ENCODE data around the gene TANGO6.
"Not testable (repeated sequence)": the region's sequence is repeated elsewhere in the genome, so short reads cannot be mapped to it uniquely, and the experiment has no call there.

The TANGO6 gene

DNA sequence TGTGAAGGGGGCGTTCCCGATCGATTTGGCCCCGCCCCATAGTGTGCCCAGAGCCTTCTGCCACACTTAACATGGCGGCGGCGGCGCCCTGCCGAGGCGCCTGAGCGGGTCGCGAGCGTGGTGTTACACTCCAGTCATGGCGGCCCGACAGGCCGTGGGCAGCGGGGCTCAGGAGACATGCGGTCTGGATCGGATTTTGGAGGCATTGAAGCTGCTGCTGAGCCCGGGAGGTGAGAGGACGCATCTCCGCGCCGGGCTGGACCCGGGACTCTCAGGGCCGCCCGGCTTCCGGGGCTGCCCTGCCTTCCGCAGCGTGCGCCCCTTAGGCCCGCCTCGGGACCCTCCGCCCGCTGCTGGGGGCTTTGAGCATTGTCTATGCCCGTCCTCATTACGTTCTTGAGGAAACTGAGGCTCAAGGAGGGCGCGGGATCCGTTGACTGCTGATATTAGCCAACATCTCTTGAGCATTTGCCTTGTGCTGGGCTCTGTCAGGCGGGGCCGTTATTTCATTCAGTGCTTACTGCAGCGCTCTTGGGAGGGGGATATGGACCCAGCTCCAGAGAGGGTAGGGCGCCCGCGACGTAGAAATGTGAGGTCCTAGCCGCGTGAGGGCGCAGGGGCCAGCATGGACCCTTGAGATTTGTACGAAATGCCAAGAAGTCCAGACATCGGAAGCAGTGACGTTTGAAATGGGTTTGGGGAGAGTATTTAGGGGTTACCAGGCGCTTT is at the start of gene TANGO6:
Gene TANGO6, plus strand, starts transcription at position 50 of the 729 bp plus-strand sequence. Its CDS starts 87 bp downstream, at position 137.
- no peak for DNase-seq

- DNase-seq = no peak
These were observed 44.9 kb upstream of the TANGO6 start for GRCh38 chr16:68798398-68798797.

DNA sequence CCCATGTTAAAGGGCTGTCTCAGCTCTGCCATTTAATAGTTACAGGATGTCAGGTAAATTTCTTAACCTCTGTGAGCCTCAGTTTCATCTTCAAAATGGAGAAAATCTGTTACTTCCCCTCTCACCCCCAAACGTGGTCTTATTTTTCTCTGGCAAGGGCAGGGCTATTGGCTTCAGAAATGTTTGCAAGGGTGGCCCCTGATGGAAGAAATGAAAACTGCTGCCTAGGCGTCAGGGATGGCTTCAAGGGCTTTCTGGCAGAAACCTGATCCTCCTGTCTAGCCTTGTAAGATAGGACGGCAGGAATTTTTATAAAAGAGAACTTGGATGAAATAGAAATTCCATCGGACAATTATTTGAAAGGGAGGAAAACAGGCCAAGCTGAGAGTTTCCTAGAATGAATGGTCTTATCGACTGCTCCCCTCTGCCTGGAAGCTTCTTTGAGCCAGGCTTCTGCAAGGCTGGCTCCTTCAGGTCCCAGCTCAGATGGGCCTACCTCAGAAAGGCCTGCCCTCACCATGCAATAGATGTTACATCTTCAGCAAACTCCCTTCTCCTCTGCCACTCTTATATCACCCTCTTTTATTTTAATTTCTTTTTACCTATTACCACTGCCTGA is 43.0 kb upstream of the TANGO6 start:
- no peak for DNase-seq

DNA sequence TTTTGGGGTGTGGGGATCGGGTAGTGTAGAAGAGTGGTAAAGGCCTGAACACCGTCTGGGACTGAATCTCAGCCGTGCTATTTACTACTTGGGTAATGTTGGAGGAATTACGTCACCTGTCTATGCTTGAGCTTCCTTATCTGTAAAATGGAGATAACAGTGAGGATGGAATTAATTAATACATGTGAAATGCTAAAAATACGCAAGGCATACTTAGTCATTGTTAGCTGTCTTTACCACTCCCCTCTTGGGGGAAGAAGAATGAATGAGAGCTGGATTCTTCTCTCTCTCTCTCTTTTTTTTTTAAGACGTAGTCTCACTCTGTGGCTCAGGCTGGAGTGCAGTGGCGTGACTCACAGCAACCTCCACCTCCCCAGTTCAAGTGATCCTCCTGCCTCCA is 41.1 kb upstream of the TANGO6 start:
- DNase-seq = no peak

DNA sequence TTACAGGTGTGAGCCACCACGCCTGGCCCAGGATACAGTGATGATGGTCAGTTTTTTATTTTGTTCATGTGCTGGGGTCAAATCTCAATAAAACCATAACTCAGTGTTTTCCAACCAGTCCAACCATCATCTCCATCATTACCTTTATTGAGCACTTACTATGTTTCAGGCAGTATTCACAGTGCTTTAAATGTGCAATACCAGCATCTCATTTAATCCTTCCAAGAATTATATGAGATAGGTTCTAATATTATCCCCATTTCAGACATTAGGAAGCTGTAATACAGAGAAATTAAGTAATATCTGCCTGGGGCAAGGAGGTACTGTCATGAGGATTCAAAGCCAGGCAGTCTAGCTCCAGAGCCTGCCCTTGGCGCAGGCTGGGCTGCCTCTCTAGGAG is 36.9 kb upstream of the TANGO6 start:
- DNase-seq = no peak

DNA sequence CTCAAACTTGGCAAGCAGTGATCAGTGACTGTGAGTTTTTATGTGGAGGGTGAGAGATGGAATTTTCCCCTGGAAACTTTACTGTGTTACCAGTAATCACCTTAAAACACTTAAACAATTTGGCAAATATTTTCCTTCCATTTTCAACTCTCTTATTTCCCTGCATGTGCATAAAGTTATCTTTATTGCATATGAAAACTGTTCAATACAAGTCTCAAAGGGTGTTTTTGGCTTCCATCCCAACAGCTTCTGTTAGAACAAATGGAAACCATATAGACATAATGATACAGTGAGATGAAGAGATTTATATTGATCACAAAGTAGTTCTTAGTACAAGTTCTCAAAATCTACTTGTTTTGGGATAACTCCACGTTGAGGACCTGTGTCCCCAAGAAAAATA is 36.4 kb upstream of the TANGO6 start:
- DNase-seq = no peak

DNA sequence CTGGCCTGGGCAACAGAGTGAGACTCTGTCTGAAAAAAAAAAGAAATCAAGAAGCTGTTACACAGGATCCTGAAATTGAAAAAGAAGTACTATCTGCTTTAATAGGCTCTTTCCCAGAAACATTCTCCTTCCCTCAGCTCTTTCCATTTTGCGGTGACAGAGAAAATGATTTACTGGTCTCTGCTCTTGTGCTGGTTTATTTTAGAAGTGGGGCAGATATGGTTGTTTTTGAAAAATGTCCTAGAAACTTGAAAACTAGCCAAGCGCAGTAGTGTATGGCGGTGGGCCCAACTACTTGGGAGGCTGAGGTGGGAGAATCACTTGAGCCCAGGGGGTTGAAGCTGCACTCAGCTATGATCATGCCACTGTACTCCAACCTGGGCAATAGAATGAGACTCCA is 28.8 kb upstream of the TANGO6 start:
- DNase-seq = no peak

GRCh38 chr16:68823401-68824135 is 19.8 kb upstream of the TANGO6 start:
- DNase-seq = no peak

DNA sequence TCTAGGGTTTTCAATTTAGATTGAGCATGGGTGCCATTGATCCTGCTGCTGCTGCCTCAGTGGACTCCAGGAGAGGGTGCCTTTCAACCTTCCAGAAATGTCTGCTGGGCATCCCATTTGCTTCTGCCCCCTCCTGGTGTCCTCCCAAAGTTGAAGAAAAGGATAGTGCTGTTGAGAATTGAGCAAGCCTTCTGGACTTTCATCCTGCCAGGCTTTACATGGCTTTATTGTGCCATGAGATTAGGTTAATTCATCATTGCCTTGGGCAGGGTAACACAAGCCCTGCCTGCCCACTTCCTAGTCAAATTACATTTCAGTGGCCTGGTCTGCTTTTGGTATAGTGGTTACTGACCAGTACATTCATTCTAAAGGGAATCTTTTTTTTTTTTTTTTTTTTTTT is 17.9 kb upstream of the TANGO6 start:
- no peak for DNase-seq

- DNase-seq = no peak
These were observed 16.7 kb upstream of the TANGO6 start for GRCh38 chr16:68826652-68827051.

DNA sequence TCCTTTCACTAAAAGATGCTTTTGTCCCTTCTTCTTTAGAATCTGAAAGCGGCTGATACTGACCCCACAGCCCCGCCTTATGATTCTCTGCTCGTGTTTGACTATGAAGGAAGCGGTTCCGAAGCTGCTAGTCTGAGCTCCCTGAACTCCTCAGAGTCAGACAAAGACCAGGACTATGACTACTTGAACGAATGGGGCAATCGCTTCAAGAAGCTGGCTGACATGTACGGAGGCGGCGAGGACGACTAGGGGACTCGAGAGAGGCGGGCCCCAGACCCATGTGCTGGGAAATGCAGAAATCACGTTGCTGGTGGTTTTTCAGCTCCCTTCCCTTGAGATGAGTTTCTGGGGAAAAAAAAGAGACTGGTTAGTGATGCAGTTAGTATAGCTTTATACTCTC is 10.1 kb upstream of the TANGO6 start:
- no peak for DNase-seq

DNA sequence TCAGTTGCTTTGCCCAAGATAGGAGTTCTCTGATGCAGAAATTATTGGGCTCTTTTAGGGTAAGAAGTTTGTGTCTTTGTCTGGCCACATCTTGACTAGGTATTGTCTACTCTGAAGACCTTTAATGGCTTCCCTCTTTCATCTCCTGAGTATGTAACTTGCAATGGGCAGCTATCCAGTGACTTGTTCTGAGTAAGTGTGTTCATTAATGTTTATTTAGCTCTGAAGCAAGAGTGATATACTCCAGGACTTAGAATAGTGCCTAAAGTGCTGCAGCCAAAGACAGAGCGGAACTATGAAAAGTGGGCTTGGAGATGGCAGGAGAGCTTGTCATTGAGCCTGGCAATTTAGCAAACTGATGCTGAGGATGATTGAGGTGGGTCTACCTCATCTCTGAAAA is 8.8 kb upstream of the TANGO6 start:
- no peak for DNase-seq

- DNase-seq = no peak
These were observed 7.4 kb upstream of the TANGO6 start for GRCh38 chr16:68835970-68836369.

GRCh38 chr16:68839831-68840230 is 3.5 kb upstream of the TANGO6 start:
- no peak for DNase-seq

GRCh38 chr16:68842964-68843481 is 308 bp upstream of the TANGO6 start:
- DNase-seq = not testable (repeated sequence)

GRCh38 chr16:68844211-68844564 is 857 bp downstream of the TANGO6 start:
- DNase-seq = no peak

DNA sequence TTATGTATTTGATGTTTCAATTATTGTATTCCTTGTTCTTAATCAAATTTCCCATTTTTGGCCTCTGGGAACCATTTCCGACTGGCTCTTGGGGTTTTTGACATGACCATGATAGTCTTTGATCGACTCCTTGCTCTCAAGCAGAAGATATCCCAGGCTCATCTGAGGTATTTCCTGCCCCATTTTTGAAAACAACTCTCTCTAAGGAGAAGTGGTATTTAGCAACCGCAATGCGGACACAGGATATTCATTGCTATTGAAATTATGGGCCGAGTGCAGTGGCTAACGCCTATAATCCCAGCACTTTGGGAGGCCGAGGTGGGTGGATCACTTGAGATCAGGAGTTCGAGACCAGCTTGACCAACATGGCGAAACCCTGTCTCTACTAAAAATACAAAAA is 5.5 kb downstream of the TANGO6 start:
- DNase-seq = no peak

DNA sequence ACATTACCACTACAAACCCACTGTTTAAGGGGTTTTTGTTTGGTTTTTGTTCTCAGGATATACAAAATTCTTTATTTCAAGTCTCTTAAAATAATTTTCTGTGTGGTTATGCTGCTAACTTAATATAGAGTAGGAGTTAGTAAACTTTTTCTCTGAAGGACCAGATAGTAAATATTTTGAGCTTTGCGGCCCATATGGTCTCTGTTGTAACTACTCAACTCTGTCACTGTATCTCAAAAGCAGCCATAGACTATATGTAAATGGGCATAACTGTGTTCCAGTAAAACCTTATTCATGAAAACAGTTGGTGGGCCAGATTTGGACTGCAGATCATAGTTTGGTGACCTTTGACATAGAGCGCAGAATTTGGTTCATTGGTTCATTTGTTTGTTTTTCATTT is 7.2 kb downstream of the TANGO6 start:
- DNase-seq = no peak

DNA sequence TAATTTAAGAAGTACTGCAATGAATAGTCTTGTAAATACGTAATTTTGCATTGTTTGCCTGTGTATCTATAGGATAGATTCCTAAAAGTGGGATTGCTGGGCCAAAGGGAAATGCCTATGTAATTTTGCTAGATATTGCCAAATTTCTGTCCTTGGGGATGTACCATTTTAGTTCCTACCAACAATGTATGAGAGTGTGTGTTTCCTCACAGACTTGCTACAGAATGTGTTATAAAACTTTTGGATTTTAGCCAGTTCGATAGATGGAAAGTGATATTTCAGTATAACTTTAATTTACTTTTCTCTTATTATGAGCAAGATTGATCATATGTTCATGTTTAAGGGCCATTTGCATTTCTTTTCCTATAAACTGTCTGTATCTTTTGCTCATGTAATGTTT is 8.3 kb downstream of the TANGO6 start:
- no peak for DNase-seq

- DNase-seq = no peak
These were observed 14.1 kb downstream of the TANGO6 start for GRCh38 chr16:68857479-68857878.

GRCh38 chr16:68859828-68860227 is 16.5 kb downstream of the TANGO6 start:
- no peak for DNase-seq

GRCh38 chr16:68860978-68861892 is 17.9 kb downstream of the TANGO6 start:
- no peak for DNase-seq

- no peak for DNase-seq
These were observed 23.6 kb downstream of the TANGO6 start for GRCh38 chr16:68866933-68867332.
